ENCODE measurements around the gene SLC25A25. TPM values are rescaled to one million over a fixed set of nuclear protein-coding genes. Genes with fewer than 3 reads are reported as not detected.

The SLC25A25 gene
- total and polyA plus RNA-seq, 9 of the 15 experiments (the other 6 are each of a cell fraction or from before 2014, with no cell fraction given) = 0.07 to 35.9 (median 23.2) TPM

- TF ChIP-seq ZNF121 (CRISPR knock-in tag; conservative IDR thresholded peaks at IDR 0.05) = peak; percentile 66
- TF ChIP-seq CXXC5 (CRISPR knock-in tag; IDR thresholded peaks at IDR 0.05) = no peak
- no peak for TF ChIP-seq SMAD3 (CRISPR knock-in tag; conservative IDR thresholded peaks at IDR 0.05)
- TF ChIP-seq POLR3G (IDR thresholded peaks at IDR 0.05; ENCODE audit: extremely low read depth, insufficient read length, insufficient replicate concordance) = no peak
- no peak for ATAC-seq
- in situ Hi-C loops (cut with MboI) (no loop called here), intact Hi-C loops (cut with micrococcal nuclease) (no loop called here)
- no peak for FAIRE-seq
- no peak overlapping the region for H2AFZ ChIP-seq (ENCODE audit: low read depth, low read length)
- H3K9me1 ChIP-seq (ENCODE audit: control insufficient read depth, insufficient read depth, low read length) = no peaks in the 10 kb centered on the region
- POLR2A ChIA-PET = interaction anchor here (1.2 kb wide), 1 partner anchor 18 kb away, joined by 3 read pairs; no protein-coding TSS in a partner anchor
- no TSS peak for BruUV-seq (replicated peaks)
- H3K79me2 ChIP-seq (ENCODE audit: control insufficient read depth, insufficient read depth, low read length) = no peaks in the 10 kb centered on the region
- no peak overlapping the region for H3K9ac ChIP-seq (ENCODE audit: insufficient read depth in 1 of 2, low read depth in 2 of 2, low read length in 2 of 2)
- H3K27me3 ChIP-seq (ENCODE audit: control insufficient read depth in 2 of 2, insufficient read depth in 2 of 2, low read length in 2 of 2) = no peaks in the 10 kb centered on the region
- DNase-seq (ENCODE audit: extremely low read depth in 1 of 4, low spot score in 3 of 4) = no peak
- 65% methylated on average over 3 of the region's 3 CpGs for WGBS (ENCODE audit: insufficient coverage, low coverage, missing lambda C conversion rate)
- no peak overlapping the region for H3K27ac ChIP-seq (ENCODE audit: extremely low read depth, low read depth, low read length)
- H3K4me3 ChIP-seq = no peak overlapping the region
- H4K20me1 ChIP-seq (replicated peaks; ENCODE audit: control insufficient read depth, insufficient read depth, low read length) = no peaks in the 10 kb centered on the region
- no peaks in the 10 kb centered on the region for H3K9me3 ChIP-seq (replicated peaks; ENCODE audit: control insufficient read depth, insufficient read depth, low read depth, low read length)
- peaks cover 14 to 17% of the 10 kb centered on the region in 2 experiments; a peak in 4 of 5 replicates for H3K4me1 ChIP-seq (replicated peaks in 1 of 2; ENCODE audit: control insufficient read depth in 2 of 2, insufficient read depth in 2 of 2, low read length in 2 of 2)
- H3K36me3 ChIP-seq (ENCODE audit: control insufficient read depth, insufficient read depth, low read length) = no peaks in the 10 kb centered on the region
- CTCF ChIA-PET (ENCODE audit: low intra/inter-chr PET ratio) = no interaction called here
- H3K4me2 ChIP-seq (ENCODE audit: insufficient read depth, low read length) = no peak overlapping the region
These were observed 13.9 kb upstream of the SLC25A25 start for GRCh38 chr9:128054087-128054486.

DNA sequence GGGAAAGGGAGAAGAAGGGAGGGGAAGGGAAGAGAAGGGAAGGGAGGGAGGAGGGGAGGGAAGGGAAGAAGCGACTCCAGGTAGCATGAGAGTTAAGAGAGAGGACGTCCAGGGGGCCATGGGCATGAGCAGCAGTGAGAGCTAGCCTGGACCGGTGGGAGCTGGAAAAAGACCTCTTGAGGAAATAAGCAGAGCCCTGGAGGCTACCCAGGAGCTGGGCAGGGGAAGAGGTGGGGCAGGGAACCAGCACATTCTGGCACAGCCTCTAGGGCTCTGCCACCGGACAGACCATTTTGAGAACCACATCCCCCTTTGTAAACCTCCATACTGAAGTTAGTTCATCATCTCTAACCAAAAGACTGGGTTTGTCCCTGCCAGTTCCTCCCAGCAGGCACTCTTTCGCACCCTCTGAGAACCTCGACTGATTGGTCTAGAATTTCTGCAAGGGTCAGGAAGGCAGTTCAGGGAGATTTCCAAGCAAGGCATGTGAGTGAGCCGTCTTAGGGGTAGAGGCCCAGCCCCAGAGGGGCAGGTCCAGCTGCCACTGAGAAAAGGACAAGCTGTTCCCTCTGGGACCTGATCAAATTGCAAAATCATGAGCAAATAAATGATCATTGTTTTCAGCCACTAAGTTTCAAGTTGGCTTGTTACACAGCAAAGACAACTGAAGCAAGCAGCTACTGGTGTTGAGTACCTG, 12.5 kb upstream of the SLC25A25 start:
- CTCF ChIA-PET (ENCODE audit: low intra/inter-chr PET ratio) = no interaction called here
- Histone ChIP-seq H2AFZ (ENCODE audit: low read depth, low read length) (peak overlapping the region; percentile 49; the same call in 1 of the 2 replicates), H3K27ac (ENCODE audit: extremely low read depth, low read depth, low read length) (no peak overlapping the region), H3K9ac (ENCODE audit: insufficient read depth in 1 of 2, low read depth in 2 of 2, low read length in 2 of 2) (peak overlapping the region in 1 of 2 experiments; percentile 75; a peak in 1 of 4 replicates), H3K79me2 (ENCODE audit: control insufficient read depth, insufficient read depth, low read length) (no peaks in the 10 kb centered on the region), H3K9me3 (replicated peaks; ENCODE audit: control insufficient read depth, insufficient read depth, low read depth, low read length) (no peaks in the 10 kb centered on the region), H4K20me1 (replicated peaks; ENCODE audit: control insufficient read depth, insufficient read depth, low read length) (no peaks in the 10 kb centered on the region), H3K4me3 (no peak overlapping the region), H3K4me1 (replicated peaks in 1 of 2; ENCODE audit: control insufficient read depth in 2 of 2, insufficient read depth in 2 of 2, low read length in 2 of 2) (peaks cover 8 to 13% of the 10 kb centered on the region in 2 experiments; a peak in 3 of 5 replicates), H3K9me1 (ENCODE audit: control insufficient read depth, insufficient read depth, low read length) (no peaks in the 10 kb centered on the region), H3K27me3 (ENCODE audit: control insufficient read depth in 2 of 2, insufficient read depth in 2 of 2, low read length in 2 of 2) (no peaks in the 10 kb centered on the region), H3K36me3 (ENCODE audit: control insufficient read depth, insufficient read depth, low read length) (no peaks in the 10 kb centered on the region), H3K4me2 (ENCODE audit: insufficient read depth, low read length) (no peak overlapping the region)
- 56% methylated on average over 5 of the region's 7 CpGs for WGBS (ENCODE audit: insufficient coverage, low coverage, missing lambda C conversion rate)
- BruUV-seq (replicated peaks) = no TSS peak
- no peak for FAIRE-seq
- DNase-seq (ENCODE audit: extremely low read depth in 1 of 4, low spot score in 3 of 4) = peak in 1 of 4 experiments; percentile 6
- in situ Hi-C loops (cut with MboI) (no loop called here), intact Hi-C loops (cut with micrococcal nuclease) (no loop called here)
- ATAC-seq = no peak
- POLR2A ChIA-PET = interaction anchor here (0.9 to 1.5 kb wide), 3 partner anchors 11 to 13 kb away, joined by 3 to 4 read pairs (median 3); partner anchors contain the start of genes NAIF1 and SLC25A25
- no peak for TF ChIP-seq HCFC1 (IDR thresholded peaks at IDR 0.05; ENCODE audit: low read depth, low read length)
- TF ChIP-seq HSF4 (CRISPR knock-in tag; IDR thresholded peaks at IDR 0.05; ENCODE audit: borderline replicate concordance) = no peak
- TF ChIP-seq YBX1 (IDR thresholded peaks at IDR 0.05) = no peak
- no peak for TF ChIP-seq STAG1 (CRISPR knock-in tag; IDR thresholded peaks at IDR 0.05; ENCODE audit: borderline replicate concordance)
- TF ChIP-seq CEBPB (tag; IDR thresholded peaks at IDR 0.05) = no peak
- TF ChIP-seq NFE2L1 (tag; IDR thresholded peaks at IDR 0.05; ENCODE audit: borderline replicate concordance, low read depth) = no peak
- TF ChIP-seq IRF1 (CRISPR knock-in tag; IDR thresholded peaks at IDR 0.05; ENCODE audit: borderline replicate concordance) = no peak
- no peak for TF ChIP-seq JUNB (CRISPR knock-in tag; conservative IDR thresholded peaks at IDR 0.05)
- no peak for TF ChIP-seq ZC3H11A (IDR thresholded peaks at IDR 0.05; ENCODE audit: low read depth, low read length)
- no peak for TF ChIP-seq ID3 (CRISPR knock-in tag; IDR thresholded peaks at IDR 0.05)
- TF ChIP-seq ID3 (tag; IDR thresholded peaks at IDR 0.05) = no peak
- TF ChIP-seq PURB (CRISPR knock-in tag; IDR thresholded peaks at IDR 0.05; ENCODE audit: low read depth) = no peak
